Tibial artery (tissue), 4 donors: ENCODE data around the gene LOC101059915.

Source experiments
- DNase-seq, 2 donors: peaks; one replicate each; pipeline ENCODE4 v3.0.0-alpha.2; 2019
- H3K27ac ChIP-seq, 2 donors: fragments of 200-600 bp; sonication (generic) in 1 of 2; 1 replicate in 1 of 2; 2 replicates in 1 of 2; pipeline ENCODE4 v1.5.1; 2018 to 2019; ENCODE audit warnings: mild to moderate bottlenecking in 1 of 2
- H3K27me3 ChIP-seq, 2 donors: fragments of 200-600 bp; sonication (generic) in 1 of 2; one replicate each; pipeline versions ENCODE4 v1.5.1 to v1.6.0; 2016 to 2019
- H3K36me3 ChIP-seq, 3 donors: fragments of 200-600 bp; sonication (generic) in 2 of 3; one replicate each; pipeline ENCODE4 v1.5.1; 2016 to 2019; ENCODE audit warnings: mild to moderate bottlenecking in 2 of 3
- H3K4me1 ChIP-seq, 4 donors: fragments of 200-600 bp; sonication (generic) in 2 of 4; 1 replicate in 3 of 4; 2 replicates in 1 of 4; pipeline ENCODE4 v1.5.1; 2016 to 2019
- H3K4me3 ChIP-seq, 2 donors: fragments of 200-600 bp; sonication (generic) in 1 of 2; 1 replicate in 1 of 2; 2 replicates in 1 of 2; pipeline ENCODE4 v1.5.1; 2018 to 2019; ENCODE audit warnings: mild to moderate bottlenecking in 2 of 2
- H3K9me3 ChIP-seq, 3 donors: fragments of 200-600 bp; sonication (generic) in 1 of 3; one replicate each; pipeline ENCODE4 v1.5.1; 2016 to 2019
- CTCF ChIP-seq, 2 experiments: fragments of 200-600 bp in 1 of 2; fragments of 450-650 bp in 1 of 2; IDR thresholded peaks; one replicate each; pipeline ENCODE4 v1.5.1; 2017 to 2019; ENCODE audit warnings: antibody characterized with exemption in 2 of 2, mild to moderate bottlenecking in 1 of 2, moderate library complexity in 1 of 2
- intact Hi-C: fragments of 100-400 bp; cut with DNase I; formaldehyde crosslinking; loops from one replicate; pipeline ENCODE4 v1.15.0; 2023; ENCODE audit warnings: low total_unique reads

Gene LOC101059915

GRCh38 chrX:71619986-71620385, 47.4 kb upstream of the LOC101059915 start:
- Histone ChIP-seq H3K4me1 (peaks cover 0 to 20% (median 8%) of the 10 kb centered on the region in 4 donors), H3K27ac (no peak overlapping the region), H3K4me3 (no peak overlapping the region), H3K36me3 (peaks cover 0 to 1% (median 0%) of the 10 kb centered on the region in 3 donors), H3K9me3 (no peaks in the 10 kb centered on the region), H3K27me3 (no peaks in the 10 kb centered on the region)
- intact Hi-C loops, result no loop called here
- TF ChIP-seq CTCF (IDR thresholded peaks at IDR 0.05), result no peak
- DNase-seq, result no peak

GRCh38 chrX:71621603-71622002, 45.7 kb upstream of the LOC101059915 start:
- Histone ChIP-seq H3K27me3 (no peaks in the 10 kb centered on the region), H3K4me3 (no peak overlapping the region), H3K4me1 (peaks cover 0 to 20% (median 8%) of the 10 kb centered on the region in 4 donors), H3K9me3 (no peaks in the 10 kb centered on the region), H3K36me3 (no peaks in the 10 kb centered on the region), H3K27ac (peak overlapping the region in 1 of 2 donors; percentile 82)
- peak in 1 of 2 donors; percentile 22 for DNase-seq
- intact Hi-C loops, result no loop called here
- no peak for TF ChIP-seq CTCF (IDR thresholded peaks at IDR 0.05)

DNA sequence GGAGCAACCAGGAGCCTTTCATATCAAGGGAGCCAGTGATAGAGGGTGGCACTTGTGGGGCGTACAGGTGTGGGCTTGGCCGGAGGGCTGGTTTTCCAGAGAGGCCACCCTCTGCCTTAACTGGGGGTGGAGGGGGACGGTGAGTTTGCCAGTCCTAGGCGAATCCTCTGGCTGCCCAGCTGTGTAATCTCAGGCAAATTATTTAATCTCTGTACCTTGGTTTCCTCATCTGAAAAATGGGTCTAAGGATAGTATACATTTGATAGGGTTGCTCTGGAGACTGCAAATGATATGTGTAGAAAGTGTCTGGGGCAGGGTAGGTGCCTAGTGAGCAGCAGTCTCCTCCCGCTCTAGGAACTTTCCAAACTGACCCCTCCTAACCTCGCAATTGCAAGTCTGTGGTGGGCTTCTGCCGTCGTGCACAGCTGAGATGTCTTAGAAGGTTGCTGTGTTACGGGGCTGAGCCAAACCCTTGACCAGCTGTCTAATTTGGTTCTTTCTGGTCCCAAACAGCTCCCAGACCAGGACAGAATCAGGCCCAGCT, 45.2 kb upstream of the LOC101059915 start:
- DNase-seq, result no peak
- Histone ChIP-seq H3K27ac (peak overlapping the region; percentile 65 to 82), H3K4me1 (peaks cover 0 to 20% (median 8%) of the 10 kb centered on the region in 4 donors), H3K4me3 (no peak overlapping the region), H3K27me3 (no peaks in the 10 kb centered on the region), H3K9me3 (no peaks in the 10 kb centered on the region), H3K36me3 (no peaks in the 10 kb centered on the region)
- intact Hi-C loops, result no loop called here
- no peak for TF ChIP-seq CTCF (IDR thresholded peaks at IDR 0.05)

DNA sequence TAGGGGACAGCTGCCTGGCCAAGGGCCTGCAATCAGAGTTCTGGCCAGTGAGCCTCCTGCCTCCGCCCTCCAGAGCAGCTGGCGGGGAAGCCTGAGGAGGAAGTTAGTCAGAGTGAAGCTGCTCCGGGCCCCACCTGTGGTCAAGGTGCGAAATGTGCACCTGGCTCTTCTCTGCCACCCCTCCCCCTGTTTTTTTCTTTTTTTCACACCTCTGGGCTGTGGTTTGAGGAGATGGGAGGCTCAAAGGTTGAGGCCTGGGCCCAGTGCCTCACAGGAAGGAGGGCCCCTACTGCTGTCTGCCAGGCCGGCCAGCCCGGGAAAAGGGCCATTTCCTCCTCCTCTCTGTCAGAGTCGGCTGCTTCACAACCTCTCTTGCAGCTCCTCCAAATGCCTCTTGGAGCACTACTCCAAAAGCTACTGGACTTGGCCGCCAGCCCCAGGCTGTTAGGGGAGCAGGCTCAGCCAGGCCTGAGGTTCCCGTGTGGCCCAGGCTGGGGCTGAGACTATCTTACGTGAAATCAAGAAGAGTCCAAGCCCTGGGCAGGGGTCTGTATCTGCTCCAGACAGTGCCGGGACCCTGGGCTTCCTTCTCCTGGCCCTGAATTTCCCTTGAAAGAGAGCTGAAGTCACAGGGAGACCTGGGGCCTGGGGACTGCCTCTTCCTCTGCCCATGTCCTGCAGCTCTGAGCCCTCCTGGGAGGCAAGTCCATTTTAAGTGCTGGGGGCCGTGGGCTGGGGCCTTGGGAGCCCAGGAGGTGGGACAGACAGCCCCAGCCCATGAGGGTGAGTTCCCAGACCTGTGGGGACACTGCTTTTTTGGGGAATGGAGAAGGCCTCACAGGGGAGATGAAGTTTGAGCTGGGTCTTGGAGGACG, 44.5 kb upstream of the LOC101059915 start:
- peak; percentile 74 to 85 for DNase-seq

DNA sequence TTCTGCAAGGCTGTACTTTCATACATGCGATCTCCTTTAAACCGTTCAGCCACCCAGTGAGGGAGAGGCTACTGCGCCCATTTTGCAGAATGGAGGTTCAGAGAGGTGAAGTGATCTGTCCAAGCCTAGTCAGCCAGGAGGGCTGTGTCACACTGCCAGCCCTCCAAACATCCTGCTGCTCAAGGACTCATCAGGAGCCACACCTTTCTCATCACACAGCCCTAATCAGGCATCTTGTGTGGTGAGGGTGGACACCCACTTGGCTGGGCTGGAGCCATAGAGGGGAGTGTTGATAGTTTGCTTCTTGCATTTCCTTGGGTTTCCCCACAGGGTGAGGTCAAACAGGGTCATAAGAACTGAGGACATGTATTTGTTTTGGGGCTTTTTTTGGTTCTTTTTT, 43.6 kb upstream of the LOC101059915 start:
- H3K4me3 ChIP-seq, result no peak overlapping the region
- peaks cover 0 to 20% (median 8%) of the 10 kb centered on the region in 4 donors for H3K4me1 ChIP-seq
- no peaks in the 10 kb centered on the region for H3K27me3 ChIP-seq
- DNase-seq, result no peak
- no peaks in the 10 kb centered on the region for H3K36me3 ChIP-seq
- intact Hi-C loops, result no loop called here
- H3K27ac ChIP-seq, result peak overlapping the region in 1 of 2 donors; percentile 65
- TF ChIP-seq CTCF (IDR thresholded peaks at IDR 0.05), result no peak
- H3K9me3 ChIP-seq, result no peaks in the 10 kb centered on the region

More for the DNA sequence above, 44.5 kb upstream of the LOC101059915 start:
- H3K27ac ChIP-seq, result peak overlapping the region; percentile 65 to 82
- no peaks in the 10 kb centered on the region for H3K9me3 ChIP-seq
- peaks cover 0 to 20% (median 8%) of the 10 kb centered on the region in 4 donors for H3K4me1 ChIP-seq
- H3K4me3 ChIP-seq, result no peak overlapping the region
- H3K36me3 ChIP-seq, result no peaks in the 10 kb centered on the region
- no peak for TF ChIP-seq CTCF (IDR thresholded peaks at IDR 0.05)
- H3K27me3 ChIP-seq, result no peaks in the 10 kb centered on the region
- intact Hi-C loops, result no loop called here
